ENCODE measurements around the gene SNRNP25.

- TF ChIP-seq CTCF (IDR thresholded peaks at IDR 0.05; ENCODE audit: extremely low read depth in 1 of 2, insufficient read depth in 1 of 2, low read depth in 1 of 2, low read length in 2 of 2) = no peak
- no peak for TF ChIP-seq POLR2A (IDR thresholded peaks at IDR 0.05; ENCODE audit: low read depth, low read length)
- TF ChIP-seq POLR2AphosphoS5 (IDR thresholded peaks at IDR 0.05; ENCODE audit: insufficient read depth, low read depth, low read length) = no peak
- TF ChIP-seq MYC (IDR thresholded peaks at IDR 0.05; ENCODE audit: low read depth, low read length) = no peak
- TF ChIP-seq EZH2 (IDR thresholded peaks at IDR 0.05; ENCODE audit: borderline replicate concordance, low read depth, low read length, severe bottlenecking) = no peak
Observed at GRCh38 chr16:89391-90302, 36.0 kb downstream of the SNRNP25 start.
